HG02588 (cell line): Measurements from ENCODE around the gene PPP6R3.
"Not testable (repeated sequence)": the region's sequence is repeated elsewhere in the genome, so short reads cannot be mapped to it uniquely, and the experiment has no call there.

Experiments
- ATAC-seq: cut with Tn5 transposase; IDR thresholded peaks from one replicate; pipeline ENCODE4 v1.9.1; 2021; ENCODE audit warnings: mild to moderate bottlenecking, moderate library complexity; ENCODE audit not compliant: unreplicated experiment

Gene PPP6R3

GRCh38 chr11:68523033-68523432 is 62.5 kb downstream of the PPP6R3 start:
- ATAC-seq, result no peak

GRCh38 chr11:68523743-68524142 is 63.2 kb downstream of the PPP6R3 start:
- ATAC-seq, result no peak

GRCh38 chr11:68524213-68524612 is 63.7 kb downstream of the PPP6R3 start:
- ATAC-seq, result no peak

- ATAC-seq, result no peak
These were observed 64.1 kb downstream of the PPP6R3 start for GRCh38 chr11:68524681-68525080.

- no peak for ATAC-seq
These were observed 64.8 kb downstream of the PPP6R3 start for GRCh38 chr11:68525336-68525735.

GRCh38 chr11:68525930-68526329 is 65.4 kb downstream of the PPP6R3 start:
- no peak for ATAC-seq

GRCh38 chr11:68527585-68527984 is 67.0 kb downstream of the PPP6R3 start:
- no peak for ATAC-seq

- no peak for ATAC-seq
These were observed 68.1 kb downstream of the PPP6R3 start for GRCh38 chr11:68528630-68529029.

- ATAC-seq, result no peak
These were observed 70.7 kb downstream of the PPP6R3 start for GRCh38 chr11:68531129-68531693.

- no peak for ATAC-seq
These were observed 72.3 kb downstream of the PPP6R3 start for GRCh38 chr11:68532727-68533369.

GRCh38 chr11:68533945-68534344 is 73.4 kb downstream of the PPP6R3 start:
- no peak for ATAC-seq

GRCh38 chr11:68535098-68535497 is 74.5 kb downstream of the PPP6R3 start:
- ATAC-seq, result no peak

- no peak for ATAC-seq
These were observed 76.2 kb downstream of the PPP6R3 start for GRCh38 chr11:68536706-68537105.

GRCh38 chr11:68538025-68538424 is 77.5 kb downstream of the PPP6R3 start:
- no peak for ATAC-seq

GRCh38 chr11:68539395-68539794 is 78.8 kb downstream of the PPP6R3 start:
- no peak for ATAC-seq

GRCh38 chr11:68540504-68540903 is 80.0 kb downstream of the PPP6R3 start:
- ATAC-seq, result not testable (repeated sequence)

GRCh38 chr11:68541116-68541515 is 80.6 kb downstream of the PPP6R3 start:
- ATAC-seq, result no peak

- no peak for ATAC-seq
These were observed 81.4 kb downstream of the PPP6R3 start for GRCh38 chr11:68541991-68542390.

- ATAC-seq, result no peak
These were observed 82.1 kb downstream of the PPP6R3 start for GRCh38 chr11:68542617-68543016.

GRCh38 chr11:68543594-68543993 is 83.0 kb downstream of the PPP6R3 start:
- ATAC-seq, result no peak

- no peak for ATAC-seq
These were observed 84.8 kb downstream of the PPP6R3 start for GRCh38 chr11:68545347-68545746.

- no peak for ATAC-seq
These were observed 85.2 kb downstream of the PPP6R3 start for GRCh38 chr11:68545796-68546195.

GRCh38 chr11:68546555-68546954 is 86.0 kb downstream of the PPP6R3 start:
- ATAC-seq, result no peak
